Liver (tissue), 9 donors: ENCODE measurements around the gene NHSL2. TPM values are rescaled to one million over a fixed set of nuclear protein-coding genes. Genes with fewer than 3 reads are reported as not detected.

Source experiments
- DNase-seq: peaks from one replicate; pipeline ENCODE4 v3.0.0-alpha.2; 2017; ENCODE audit warnings: low spot score
- H3K27ac ChIP-seq, 2 donors: one replicate each; pipeline ENCODE4 v1.7.0; 2013; ENCODE audit warnings: inconsistent platforms in 2 of 2, low read length in 2 of 2, control low read depth in 1 of 2, low read depth in 1 of 2, mild to moderate bottlenecking in 1 of 2
- H3K27me3 ChIP-seq, 4 donors: one replicate each; pipeline versions ENCODE4 v1.6.1 to v1.7.0; 2013; ENCODE audit warnings: low read length in 3 of 4, inconsistent platforms in 1 of 4, mild to moderate bottlenecking in 1 of 4, moderate library complexity in 1 of 4; ENCODE audit not compliant: control insufficient read depth in 4 of 4, insufficient read depth in 4 of 4
- H3K36me3 ChIP-seq, 4 donors: one replicate each; pipeline versions ENCODE4 v1.6.1 to v1.7.0; 2013; ENCODE audit warnings: low read length in 3 of 4, mild to moderate bottlenecking in 3 of 4, low read depth in 1 of 4, moderate library complexity in 1 of 4; ENCODE audit not compliant: control insufficient read depth in 4 of 4, insufficient read depth in 3 of 4
- H3K4me1 ChIP-seq, 4 donors: one replicate each; pipeline versions ENCODE4 v1.6.1 to v1.7.0; 2013; ENCODE audit warnings: low read length in 3 of 4, mild to moderate bottlenecking in 3 of 4, moderate library complexity in 1 of 4; ENCODE audit not compliant: control insufficient read depth in 4 of 4, insufficient read depth in 4 of 4
- H3K4me3 ChIP-seq, 3 donors: one replicate each; pipeline versions ENCODE4 v1.6.1 to v1.7.0; 2013; ENCODE audit warnings: low read length in 3 of 3, control low read depth in 1 of 3, low read depth in 1 of 3, mild to moderate bottlenecking in 1 of 3
- H3K9ac ChIP-seq, 2 donors: one replicate each; pipeline ENCODE4 v1.7.0; 2013; ENCODE audit warnings: low read length in 2 of 2, mild to moderate bottlenecking in 2 of 2, moderate library complexity in 2 of 2, control low read depth in 1 of 2, low read depth in 1 of 2
- H3K9me3 ChIP-seq, 4 donors: one replicate each; pipeline versions ENCODE4 v1.6.1 to v1.7.0; 2013; ENCODE audit warnings: low read length in 3 of 4; ENCODE audit not compliant: control insufficient read depth in 4 of 4
- ATF3 ChIP-seq: IDR thresholded peaks from 2 replicates; pipeline ENCODE4 v1.6.1; 2016; ENCODE audit warnings: antibody characterized with exemption
- CTCF ChIP-seq: fragments of 150-350 bp; IDR thresholded peaks from 2 replicates; pipeline ENCODE4 v1.5.1; 2017; ENCODE audit warnings: improper control_type of control experiment, low read depth, low read length; ENCODE audit not compliant: missing input control
- EGR1 ChIP-seq, 2 donors: IDR thresholded peaks; 2 replicates each; pipeline ENCODE4 v1.6.1; 2016 to 2018; ENCODE audit warnings: antibody characterized with exemption in 2 of 2, low read depth in 2 of 2
- FOXA1 ChIP-seq: IDR thresholded peaks from 2 replicates; pipeline ENCODE4 v1.6.1; 2016; ENCODE audit warnings: antibody characterized with exemption
- FOXA2 ChIP-seq: IDR thresholded peaks from 2 replicates; pipeline ENCODE4 v1.6.1; 2016; ENCODE audit warnings: antibody characterized with exemption
- GABPA ChIP-seq, 2 donors: IDR thresholded peaks in 1 of 2; conservative IDR thresholded peaks in 1 of 2; 2 replicates each; pipeline ENCODE4 v1.6.1; 2016; ENCODE audit warnings: antibody characterized with exemption in 2 of 2, mild to moderate bottlenecking in 1 of 2, moderate library complexity in 1 of 2
- HNF4A ChIP-seq, 2 donors: conservative IDR thresholded peaks; 2 replicates each; pipeline ENCODE4 v1.6.1; 2016; ENCODE audit warnings: antibody characterized with exemption in 2 of 2, mild to moderate bottlenecking in 2 of 2
- HNF4G ChIP-seq: IDR thresholded peaks from 2 replicates; pipeline ENCODE4 v1.6.1; 2016; ENCODE audit warnings: antibody characterized with exemption
- JUND ChIP-seq, 2 donors: IDR thresholded peaks; 2 replicates each; pipeline ENCODE4 v1.6.1; 2016; ENCODE audit warnings: antibody characterized with exemption in 2 of 2
- MAX ChIP-seq: IDR thresholded peaks from 2 replicates; pipeline ENCODE4 v1.6.1; 2016; ENCODE audit warnings: antibody characterized with exemption
- NR2F2 ChIP-seq: IDR thresholded peaks from 2 replicates; pipeline ENCODE4 v1.6.1; 2016; ENCODE audit warnings: antibody characterized with exemption
- RAD21 ChIP-seq, 2 donors: IDR thresholded peaks; 2 replicates each; pipeline ENCODE4 v1.6.1; 2016; ENCODE audit warnings: antibody characterized with exemption in 2 of 2, mild to moderate bottlenecking in 2 of 2
- REST ChIP-seq: IDR thresholded peaks from 2 replicates; pipeline ENCODE4 v1.6.1; 2016; ENCODE audit warnings: antibody characterized with exemption, mild to moderate bottlenecking
- RXRA ChIP-seq, 2 donors: IDR thresholded peaks; 2 replicates each; pipeline ENCODE4 v1.6.1; 2017 to 2018; ENCODE audit warnings: antibody characterized with exemption in 2 of 2, mild to moderate bottlenecking in 1 of 2
- SP1 ChIP-seq: IDR thresholded peaks from 2 replicates; pipeline ENCODE4 v1.6.1; 2018; ENCODE audit warnings: antibody characterized with exemption, mild to moderate bottlenecking
- TAF1 ChIP-seq: conservative IDR thresholded peaks from 2 replicates; pipeline ENCODE4 v1.6.1; 2016; ENCODE audit warnings: antibody characterized with exemption, mild to moderate bottlenecking
- YY1 ChIP-seq: IDR thresholded peaks from 2 replicates; pipeline ENCODE4 v1.6.1; 2016; ENCODE audit warnings: antibody characterized with exemption, mild to moderate bottlenecking
- ZBTB33 ChIP-seq: IDR thresholded peaks from 2 replicates; pipeline ENCODE4 v1.6.1; 2016; ENCODE audit warnings: antibody characterized with exemption
- WGBS: extraction: QIAGEN DNeasy Blood & Tissue Kit; methylation state at CpG from one replicate; pipeline ENCODE4 v1.1.7; 2013; 5-methylcytosine and 5-hydroxymethylcytosine counted together
- polyA plus RNA-seq, 2 donors: library from polyadenylated mRNA; stranded (reverse) in 1 of 2; unstranded in 1 of 2; fragments of 200-250 nt in 1 of 2; fragments of >200 nt in 1 of 2; fragmentation: Nextera tagmentation in 1 of 2; extraction: Ambion mirVana in 1 of 2; gene quantifications; one replicate each; pipeline versions ENCODE4 v1.2.1 to v1.2.3, GENCODE V29; 2013 to 2015
- total RNA-seq, 2 donors: library from RNA; depleted of rRNA; stranded (reverse); fragments of >200 nt; gene quantifications; one replicate each; pipeline ENCODE4 v1.2.3, GENCODE V29; 2014
- donor health status: healthy.
- donor health status: healthy.
- donor health status: healthy.
- donor health status: healthy.
- donor health status: healthy.

Gene NHSL2
- total and polyA plus RNA-seq, 4 donors = 0.45 to 1.3 (median 1.1) TPM

- H3K4me3 ChIP-seq = no peak overlapping the region
- WGBS = 95% methylated on average over 6 of the region's 6 CpGs
- no peaks in the 10 kb centered on the region for H3K9me3 ChIP-seq
- no peak overlapping the region for H3K27ac ChIP-seq
- H3K9ac ChIP-seq = no peak overlapping the region
- no peak for DNase-seq
- TF ChIP-seq EGR1 (IDR thresholded peaks at IDR 0.05; ENCODE audit: low read depth in 2 of 2) = no peak
- TF ChIP-seq REST = no peak
- TF ChIP-seq JUND (IDR thresholded peaks at IDR 0.05) = no peak
- no peak for TF ChIP-seq FOXA2
- TF ChIP-seq YY1 = no peak
- TF ChIP-seq ZBTB33 = no peak
- TF ChIP-seq MAX = no peak
- no peak for TF ChIP-seq RXRA (IDR thresholded peaks at IDR 0.05)
- no peak for TF ChIP-seq NR2F2
- no peak for TF ChIP-seq RAD21 (IDR thresholded peaks at IDR 0.05)
- TF ChIP-seq GABPA (IDR thresholded peaks at IDR 0.05 in 1 of 2, conservative IDR thresholded peaks at IDR 0.05 in 1 of 2) = no peak
- no peak for TF ChIP-seq HNF4A (conservative IDR thresholded peaks at IDR 0.05)
- TF ChIP-seq FOXA1 = no peak
- no peak for TF ChIP-seq TAF1
- TF ChIP-seq SP1 = no peak
- no peak for TF ChIP-seq CTCF
- no peak for TF ChIP-seq HNF4G
- no peak for TF ChIP-seq ATF3
- H3K4me1 ChIP-seq = peaks cover 8 to 21% (median 12%) of the 10 kb centered on the region in 4 donors
- H3K36me3 ChIP-seq = no peaks in the 10 kb centered on the region
- H3K27me3 ChIP-seq = no peaks in the 10 kb centered on the region
Measured at GRCh38 chrX:72025236-72025770, 114.7 kb downstream of the NHSL2 start.
